ENCODE measurements around the gene METTL18.

DNA sequence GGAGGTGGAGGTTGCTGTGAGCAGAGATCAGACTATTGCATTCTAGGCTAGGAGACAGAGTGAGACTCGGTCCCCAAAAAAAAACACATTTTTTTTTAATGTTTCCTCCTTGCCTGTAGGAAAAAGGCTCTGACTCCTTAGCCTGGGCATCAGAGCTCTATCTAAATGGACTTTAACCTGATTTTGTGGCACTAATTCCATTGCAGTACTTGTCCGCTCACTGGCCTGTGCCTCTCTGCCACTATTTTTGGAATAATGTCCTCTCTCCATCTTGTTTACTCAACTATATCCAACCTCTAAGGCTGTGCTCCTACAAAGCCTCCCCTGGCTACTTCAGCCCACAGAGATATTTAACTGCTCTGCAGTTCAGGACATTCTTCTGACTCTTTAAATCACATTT is 26.5 kb downstream of the METTL18 start:
- TF ChIP-seq, protein P1, sequence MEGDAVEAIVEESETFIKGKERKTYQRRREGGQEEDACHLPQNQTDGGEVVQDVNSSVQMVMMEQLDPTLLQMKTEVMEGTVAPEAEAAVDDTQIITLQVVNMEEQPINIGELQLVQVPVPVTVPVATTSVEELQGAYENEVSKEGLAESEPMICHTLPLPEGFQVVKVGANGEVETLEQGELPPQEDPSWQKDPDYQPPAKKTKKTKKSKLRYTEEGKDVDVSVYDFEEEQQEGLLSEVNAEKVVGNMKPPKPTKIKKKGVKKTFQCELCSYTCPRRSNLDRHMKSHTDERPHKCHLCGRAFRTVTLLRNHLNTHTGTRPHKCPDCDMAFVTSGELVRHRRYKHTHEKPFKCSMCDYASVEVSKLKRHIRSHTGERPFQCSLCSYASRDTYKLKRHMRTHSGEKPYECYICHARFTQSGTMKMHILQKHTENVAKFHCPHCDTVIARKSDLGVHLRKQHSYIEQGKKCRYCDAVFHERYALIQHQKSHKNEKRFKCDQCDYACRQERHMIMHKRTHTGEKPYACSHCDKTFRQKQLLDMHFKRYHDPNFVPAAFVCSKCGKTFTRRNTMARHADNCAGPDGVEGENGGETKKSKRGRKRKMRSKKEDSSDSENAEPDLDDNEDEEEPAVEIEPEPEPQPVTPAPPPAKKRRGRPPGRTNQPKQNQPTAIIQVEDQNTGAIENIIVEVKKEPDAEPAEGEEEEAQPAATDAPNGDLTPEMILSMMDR (IDR thresholded peaks at IDR 0.05) = no peak
- TF ChIP-seq EP300 (IDR thresholded peaks at IDR 0.05) = no peak
- no peak for TF ChIP-seq POLR2A (IDR thresholded peaks at IDR 0.05)

Measured in stomach (tissue), 4 donors.